Liver (tissue), 9 donors: ENCODE measurements around the gene CRYBG1. TPM values are rescaled to one million over a fixed set of nuclear protein-coding genes. Genes with fewer than 3 reads are reported as not detected.

Experiments
- DNase-seq: peaks from one replicate; pipeline ENCODE4 v3.0.0-alpha.2; 2017; ENCODE audit warnings: low spot score
- H3K27ac ChIP-seq, 2 donors: one replicate each; pipeline ENCODE4 v1.7.0; 2013; ENCODE audit warnings: inconsistent platforms in 2 of 2, low read length in 2 of 2, control low read depth in 1 of 2, low read depth in 1 of 2, mild to moderate bottlenecking in 1 of 2
- H3K27me3 ChIP-seq, 4 donors: one replicate each; pipeline versions ENCODE4 v1.6.1 to v1.7.0; 2013; ENCODE audit warnings: low read length in 3 of 4, inconsistent platforms in 1 of 4, mild to moderate bottlenecking in 1 of 4, moderate library complexity in 1 of 4; ENCODE audit not compliant: control insufficient read depth in 4 of 4, insufficient read depth in 4 of 4
- H3K36me3 ChIP-seq, 4 donors: one replicate each; pipeline versions ENCODE4 v1.6.1 to v1.7.0; 2013; ENCODE audit warnings: low read length in 3 of 4, mild to moderate bottlenecking in 3 of 4, low read depth in 1 of 4, moderate library complexity in 1 of 4; ENCODE audit not compliant: control insufficient read depth in 4 of 4, insufficient read depth in 3 of 4
- H3K4me1 ChIP-seq, 4 donors: one replicate each; pipeline versions ENCODE4 v1.6.1 to v1.7.0; 2013; ENCODE audit warnings: low read length in 3 of 4, mild to moderate bottlenecking in 3 of 4, moderate library complexity in 1 of 4; ENCODE audit not compliant: control insufficient read depth in 4 of 4, insufficient read depth in 4 of 4
- H3K4me3 ChIP-seq, 3 donors: one replicate each; pipeline versions ENCODE4 v1.6.1 to v1.7.0; 2013; ENCODE audit warnings: low read length in 3 of 3, control low read depth in 1 of 3, low read depth in 1 of 3, mild to moderate bottlenecking in 1 of 3
- H3K9ac ChIP-seq, 2 donors: one replicate each; pipeline ENCODE4 v1.7.0; 2013; ENCODE audit warnings: low read length in 2 of 2, mild to moderate bottlenecking in 2 of 2, moderate library complexity in 2 of 2, control low read depth in 1 of 2, low read depth in 1 of 2
- H3K9me3 ChIP-seq, 4 donors: one replicate each; pipeline versions ENCODE4 v1.6.1 to v1.7.0; 2013; ENCODE audit warnings: low read length in 3 of 4; ENCODE audit not compliant: control insufficient read depth in 4 of 4
- ATF3 ChIP-seq: IDR thresholded peaks from 2 replicates; pipeline ENCODE4 v1.6.1; 2016; ENCODE audit warnings: antibody characterized with exemption
- CTCF ChIP-seq: fragments of 150-350 bp; IDR thresholded peaks from 2 replicates; pipeline ENCODE4 v1.5.1; 2017; ENCODE audit warnings: improper control_type of control experiment, low read depth, low read length; ENCODE audit not compliant: missing input control
- EGR1 ChIP-seq, 2 donors: IDR thresholded peaks; 2 replicates each; pipeline ENCODE4 v1.6.1; 2016 to 2018; ENCODE audit warnings: antibody characterized with exemption in 2 of 2, low read depth in 2 of 2
- FOXA1 ChIP-seq: IDR thresholded peaks from 2 replicates; pipeline ENCODE4 v1.6.1; 2016; ENCODE audit warnings: antibody characterized with exemption
- FOXA2 ChIP-seq: IDR thresholded peaks from 2 replicates; pipeline ENCODE4 v1.6.1; 2016; ENCODE audit warnings: antibody characterized with exemption
- GABPA ChIP-seq, 2 donors: IDR thresholded peaks in 1 of 2; conservative IDR thresholded peaks in 1 of 2; 2 replicates each; pipeline ENCODE4 v1.6.1; 2016; ENCODE audit warnings: antibody characterized with exemption in 2 of 2, mild to moderate bottlenecking in 1 of 2, moderate library complexity in 1 of 2
- HNF4A ChIP-seq, 2 donors: conservative IDR thresholded peaks; 2 replicates each; pipeline ENCODE4 v1.6.1; 2016; ENCODE audit warnings: antibody characterized with exemption in 2 of 2, mild to moderate bottlenecking in 2 of 2
- HNF4G ChIP-seq: IDR thresholded peaks from 2 replicates; pipeline ENCODE4 v1.6.1; 2016; ENCODE audit warnings: antibody characterized with exemption
- NR2F2 ChIP-seq: IDR thresholded peaks from 2 replicates; pipeline ENCODE4 v1.6.1; 2016; ENCODE audit warnings: antibody characterized with exemption
- REST ChIP-seq: IDR thresholded peaks from 2 replicates; pipeline ENCODE4 v1.6.1; 2016; ENCODE audit warnings: antibody characterized with exemption, mild to moderate bottlenecking
- RXRA ChIP-seq, 2 donors: IDR thresholded peaks; 2 replicates each; pipeline ENCODE4 v1.6.1; 2017 to 2018; ENCODE audit warnings: antibody characterized with exemption in 2 of 2, mild to moderate bottlenecking in 1 of 2
- TAF1 ChIP-seq: conservative IDR thresholded peaks from 2 replicates; pipeline ENCODE4 v1.6.1; 2016; ENCODE audit warnings: antibody characterized with exemption, mild to moderate bottlenecking
- YY1 ChIP-seq: IDR thresholded peaks from 2 replicates; pipeline ENCODE4 v1.6.1; 2016; ENCODE audit warnings: antibody characterized with exemption, mild to moderate bottlenecking
- ZBTB33 ChIP-seq: IDR thresholded peaks from 2 replicates; pipeline ENCODE4 v1.6.1; 2016; ENCODE audit warnings: antibody characterized with exemption
- WGBS: extraction: QIAGEN DNeasy Blood & Tissue Kit; methylation state at CpG from one replicate; pipeline ENCODE4 v1.1.7; 2013; 5-methylcytosine and 5-hydroxymethylcytosine counted together
- polyA plus RNA-seq, 2 donors: library from polyadenylated mRNA; stranded (reverse) in 1 of 2; unstranded in 1 of 2; fragments of 200-250 nt in 1 of 2; fragments of >200 nt in 1 of 2; fragmentation: Nextera tagmentation in 1 of 2; extraction: Ambion mirVana in 1 of 2; gene quantifications; one replicate each; pipeline versions ENCODE4 v1.2.1 to v1.2.3, GENCODE V29; 2013 to 2015
- total RNA-seq, 2 donors: library from RNA; depleted of rRNA; stranded (reverse); fragments of >200 nt; gene quantifications; one replicate each; pipeline ENCODE4 v1.2.3, GENCODE V29; 2014
- donor health status: healthy.
- donor health status: healthy.
- donor health status: healthy.
- donor health status: healthy.
- donor health status: healthy.

CRYBG1 gene
- total and polyA plus RNA-seq, 4 donors, result 2.3 to 8.7 (median 4.0) TPM

- Histone ChIP-seq H3K9ac (no peak overlapping the region), H3K4me1 (no peaks in the 10 kb centered on the region), H3K36me3 (peaks cover 0 to 31% (median 17%) of the 10 kb centered on the region in 4 donors), H3K9me3 (no peaks in the 10 kb centered on the region), H3K27ac (no peak overlapping the region), H3K4me3 (no peak overlapping the region), H3K27me3 (no peaks in the 10 kb centered on the region)
- 26% methylated on average over 2 of the region's 2 CpGs for WGBS
- no peak for DNase-seq
- TF ChIP-seq NR2F2 (no peak), REST (no peak), YY1 (no peak), FOXA1 (no peak), RXRA (IDR thresholded peaks at IDR 0.05) (no peak), HNF4A (conservative IDR thresholded peaks at IDR 0.05) (no peak), ZBTB33 (no peak), FOXA2 (no peak), TAF1 (no peak), HNF4G (no peak)
Measured at GRCh38 chr6:106563614-106564013, 203.1 kb downstream of the CRYBG1 start.

GRCh38 chr6:106564476-106564875, 204.0 kb downstream of the CRYBG1 start:
- DNase-seq, result no peak

More at GRCh38 chr6:106564476-106564875, 204.0 kb downstream of the CRYBG1 start:
- H3K36me3 ChIP-seq, result peaks cover 0 to 28% (median 20%) of the 10 kb centered on the region in 4 donors
- H3K4me1 ChIP-seq, result no peaks in the 10 kb centered on the region
- H3K9ac ChIP-seq, result no peak overlapping the region
- H3K9me3 ChIP-seq, result no peaks in the 10 kb centered on the region
- no peaks in the 10 kb centered on the region for H3K27me3 ChIP-seq
- TF ChIP-seq FOXA1 (no peak), NR2F2 (no peak), CTCF (no peak), FOXA2 (no peak), GABPA (IDR thresholded peaks at IDR 0.05 in 1 of 2, conservative IDR thresholded peaks at IDR 0.05 in 1 of 2) (no peak), REST (no peak), EGR1 (IDR thresholded peaks at IDR 0.05; ENCODE audit: low read depth in 2 of 2) (no peak), TAF1 (no peak), ATF3 (no peak), HNF4G (no peak)
- WGBS, result 68% methylated on average over 4 of the region's 4 CpGs
- no peak overlapping the region for H3K4me3 ChIP-seq
- H3K27ac ChIP-seq, result no peak overlapping the region
